T47D (cell line): ENCODE measurements around the gene RANBP3.

Experiments used
- DNase-seq, 2 experiments: peaks; one replicate each; pipeline versions ENCODE4 v3.0.0 to v3.0.0-alpha.2; 2011 to 2012; ENCODE audit warnings: low read depth in 1 of 2, low spot score in 1 of 2
- JUND ChIP-seq: IDR thresholded peaks from 2 replicates; pipeline ENCODE4 v1.6.1; 2012; ENCODE audit warnings: low read depth
- in situ Hi-C: cut with HindIII; loops from 2 replicates; pipeline ENCODE4 v1.10.0; 2016; ENCODE audit warnings: low sequenced_read_pairs, low pct_unique_long_range_greater_than_20kb

Gene RANBP3

DNA sequence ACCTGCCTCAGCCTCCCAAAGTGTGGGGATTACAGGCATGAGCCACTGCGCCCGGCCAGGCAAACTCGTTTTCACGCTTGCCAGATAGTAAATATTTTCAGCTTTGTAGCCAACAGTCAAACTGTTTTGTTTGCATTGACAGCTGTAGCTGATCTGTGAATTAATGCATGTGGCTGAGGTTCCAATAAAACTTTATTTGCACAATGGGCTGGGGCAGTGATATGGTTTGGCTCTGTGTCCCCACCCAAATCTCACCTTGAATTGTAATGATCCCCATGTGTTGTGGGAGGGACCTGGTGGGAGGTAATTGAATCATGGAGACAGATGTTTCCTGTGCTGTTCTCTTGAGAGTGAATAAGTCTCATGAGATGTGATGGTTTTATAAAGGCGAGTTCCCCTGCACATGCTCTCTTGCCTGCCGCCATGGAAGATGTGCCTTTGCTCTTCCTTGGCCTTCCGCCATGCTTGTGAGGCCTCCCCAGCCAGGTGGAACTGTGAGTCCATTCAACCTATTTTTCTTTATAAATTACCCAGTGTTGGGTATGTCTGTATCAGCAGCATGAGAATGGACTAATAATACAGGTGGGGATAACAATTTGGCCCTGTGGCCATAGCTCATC lies 22.4 kb upstream of the RANBP3 start:
- no peak for DNase-seq
- in situ Hi-C loops = no loop called here
- no peak for TF ChIP-seq JUND

DNA sequence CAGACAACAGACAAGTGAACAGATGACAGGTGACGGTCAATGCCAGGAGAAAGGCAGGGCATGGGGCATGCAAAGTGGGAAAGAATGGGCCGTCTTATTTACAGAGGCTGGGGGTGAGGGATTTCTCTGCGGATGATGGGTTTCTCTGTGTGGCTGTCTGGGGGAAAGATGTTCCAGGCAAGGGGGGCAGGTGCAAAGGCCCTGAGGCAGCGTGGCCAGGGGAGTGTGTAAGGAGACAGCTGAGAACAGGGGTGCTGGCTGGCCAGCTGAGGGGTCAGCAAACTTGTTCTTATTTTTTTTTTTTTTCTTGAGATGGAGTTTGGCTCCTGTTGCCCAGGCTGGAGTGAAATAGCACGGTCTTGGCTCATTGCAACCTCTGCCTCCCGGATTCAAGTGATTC lies 21.8 kb upstream of the RANBP3 start:
- no peak for TF ChIP-seq JUND
- no peak for DNase-seq
- in situ Hi-C loops = no loop called here

- no peak for TF ChIP-seq JUND
- in situ Hi-C loops = no loop called here
- no peak for DNase-seq
Measured at GRCh38 chr19:5997371-5997770, 19.4 kb upstream of the RANBP3 start.

DNA sequence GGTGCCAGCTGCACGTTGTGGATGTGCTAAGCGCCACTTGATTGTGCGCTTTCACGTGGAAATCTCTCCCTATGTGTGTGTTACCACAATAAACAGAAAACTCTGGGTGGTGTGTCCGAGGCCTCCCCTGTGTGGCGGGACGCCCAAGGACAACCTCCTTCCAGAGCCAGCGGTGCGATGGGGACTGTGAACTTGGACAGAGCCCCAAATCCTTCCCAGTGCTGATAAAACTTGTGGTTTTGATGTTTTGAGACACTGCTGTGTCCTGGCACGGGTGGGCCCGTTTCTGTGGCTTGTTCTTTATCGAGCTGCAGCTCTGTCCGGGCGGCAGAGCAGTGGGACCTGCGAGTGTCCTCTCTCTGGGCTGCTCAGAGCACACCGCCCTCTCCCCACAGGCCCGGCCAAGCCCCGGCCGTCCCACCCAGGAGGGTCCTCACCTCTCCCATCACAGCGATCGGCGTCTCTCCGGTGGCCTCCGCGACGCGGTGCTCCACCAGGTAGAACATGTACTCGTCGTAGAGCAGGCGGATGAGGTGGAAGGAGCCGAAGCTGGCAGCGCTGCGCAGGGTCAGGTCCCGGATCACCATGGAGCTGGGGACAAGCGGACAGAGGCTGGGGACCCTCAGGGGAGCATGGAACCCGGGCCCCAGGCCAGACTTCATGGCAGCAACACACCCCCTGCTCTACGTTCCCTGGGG lies 18.8 kb upstream of the RANBP3 start:
- in situ Hi-C loops = no loop called here
- no peak for DNase-seq
- no peak for TF ChIP-seq JUND

DNA sequence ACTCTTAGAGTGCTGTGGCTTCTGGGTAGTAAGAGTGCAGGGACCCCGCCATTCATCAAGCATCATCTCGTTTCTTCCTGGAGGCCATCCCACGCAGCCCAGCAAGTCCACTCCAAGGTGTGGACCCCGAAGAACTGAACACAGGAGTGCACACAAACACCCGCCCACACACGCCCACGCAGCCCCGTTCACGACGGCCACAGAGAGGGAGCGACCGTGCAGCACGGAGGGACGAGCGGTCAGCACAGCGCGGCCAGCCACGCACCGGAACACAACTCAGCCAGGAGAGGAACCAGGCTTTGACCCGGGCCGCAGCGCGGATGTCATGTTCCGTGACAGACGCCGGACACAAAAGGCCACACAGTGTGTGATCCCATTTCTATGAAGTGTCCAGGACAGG lies 18.2 kb upstream of the RANBP3 start:
- TF ChIP-seq JUND = no peak
- in situ Hi-C loops = no loop called here
- DNase-seq = no peak

- in situ Hi-C loops = no loop called here
- TF ChIP-seq JUND = no peak
- DNase-seq = no peak
Measured at GRCh38 chr19:5995606-5996005, 17.7 kb upstream of the RANBP3 start.

DNA sequence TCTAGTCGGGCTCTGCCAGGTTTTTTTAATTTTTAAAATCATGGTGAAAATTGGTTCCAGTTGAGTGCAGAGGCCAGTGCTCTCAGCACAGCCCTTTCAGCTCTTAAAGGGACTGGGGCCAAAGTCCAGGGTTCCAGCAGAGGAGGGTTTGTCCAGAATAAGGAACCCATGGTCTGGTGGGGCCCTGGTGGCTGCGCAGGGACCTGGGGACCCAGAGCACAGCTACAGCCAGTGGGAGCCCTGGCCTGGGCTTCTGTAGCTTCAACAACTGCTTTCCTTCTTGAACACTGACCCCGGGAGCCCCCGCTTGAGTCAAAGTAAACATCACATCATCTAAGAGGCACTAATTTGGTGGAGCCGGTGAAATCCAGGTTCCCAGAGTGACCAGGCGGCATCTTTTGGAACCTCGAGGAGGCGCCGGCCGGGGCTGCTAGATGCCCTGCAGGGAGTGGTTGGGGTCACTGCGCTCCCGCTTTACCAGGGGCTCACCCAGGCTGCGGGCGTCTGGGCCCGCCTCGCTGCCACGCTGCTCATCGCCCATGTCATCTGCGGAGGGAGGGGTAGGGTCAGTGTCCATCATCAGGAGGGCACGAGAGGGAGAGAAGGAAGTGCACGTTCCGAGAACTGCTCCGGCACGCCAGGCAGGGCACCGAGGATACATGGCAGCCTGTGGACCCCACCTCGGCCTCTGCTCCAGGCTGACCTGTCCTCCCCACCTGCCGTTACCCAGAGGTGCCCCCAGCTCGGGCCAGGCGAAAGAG lies 16.6 kb upstream of the RANBP3 start:
- TF ChIP-seq JUND = no peak
- no peak for DNase-seq
- in situ Hi-C loops = no loop called here

DNA sequence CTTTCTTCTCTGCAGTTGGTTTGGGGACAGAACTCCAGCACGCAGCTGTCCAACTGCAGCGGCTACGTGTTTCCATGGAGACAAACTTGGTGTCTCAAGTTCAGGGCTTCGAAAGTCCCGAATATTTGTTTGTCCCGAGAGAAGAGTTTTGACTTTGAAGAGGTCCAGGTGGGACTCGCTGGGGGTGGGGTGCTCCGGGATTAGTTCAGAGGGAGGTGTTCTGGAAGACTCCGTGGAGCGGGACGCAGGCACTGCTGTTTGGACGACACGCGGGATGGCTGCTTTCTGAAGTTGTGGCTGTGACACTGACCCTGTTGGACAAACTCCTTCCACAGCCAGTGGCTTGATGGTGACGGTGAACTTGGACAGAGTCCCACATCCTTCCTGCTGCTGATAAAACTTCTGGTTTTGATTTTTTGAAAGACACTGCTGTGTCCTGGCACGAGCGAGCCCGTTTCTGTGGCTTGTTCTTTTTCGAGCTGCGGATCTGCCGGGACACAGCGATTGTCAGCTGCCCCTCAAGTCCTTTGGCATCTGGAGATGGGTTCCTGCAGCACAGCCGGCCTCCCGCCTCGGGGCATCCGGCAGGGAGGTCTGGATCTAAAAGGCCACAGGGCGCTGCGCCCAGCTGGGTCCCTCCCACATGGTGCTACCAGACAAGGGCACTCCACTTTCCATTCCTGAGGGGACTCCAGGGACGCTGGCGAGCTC lies 15.9 kb upstream of the RANBP3 start:
- TF ChIP-seq JUND = no peak
- no peak for DNase-seq
- in situ Hi-C loops = no loop called here

DNA sequence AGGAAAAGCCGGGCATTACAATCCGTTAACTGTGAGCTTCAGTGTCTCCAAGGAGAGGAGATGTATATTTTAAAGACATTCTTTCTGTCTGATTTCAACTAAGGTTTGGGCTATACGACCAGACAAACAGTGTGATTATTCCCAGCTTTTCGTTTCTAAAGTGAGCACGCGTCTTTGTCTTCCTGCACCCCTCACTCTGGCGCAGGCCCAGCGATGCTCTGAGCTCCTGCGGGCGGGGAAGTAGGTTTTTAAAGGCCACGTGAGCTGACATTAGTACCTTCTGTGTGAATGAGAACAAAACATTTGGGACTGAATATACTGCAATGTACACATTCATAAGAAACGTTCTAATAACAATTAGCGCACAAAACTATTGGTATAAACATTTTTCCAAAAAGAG lies 15.3 kb upstream of the RANBP3 start:
- in situ Hi-C loops = no loop called here
- no peak for TF ChIP-seq JUND

GRCh38 chr19:5992756-5993155 lies 14.8 kb upstream of the RANBP3 start:
- TF ChIP-seq JUND = no peak
- in situ Hi-C loops = no loop called here

More for the DNA sequence above, 15.3 kb upstream of the RANBP3 start:
- no peak for DNase-seq

DNA sequence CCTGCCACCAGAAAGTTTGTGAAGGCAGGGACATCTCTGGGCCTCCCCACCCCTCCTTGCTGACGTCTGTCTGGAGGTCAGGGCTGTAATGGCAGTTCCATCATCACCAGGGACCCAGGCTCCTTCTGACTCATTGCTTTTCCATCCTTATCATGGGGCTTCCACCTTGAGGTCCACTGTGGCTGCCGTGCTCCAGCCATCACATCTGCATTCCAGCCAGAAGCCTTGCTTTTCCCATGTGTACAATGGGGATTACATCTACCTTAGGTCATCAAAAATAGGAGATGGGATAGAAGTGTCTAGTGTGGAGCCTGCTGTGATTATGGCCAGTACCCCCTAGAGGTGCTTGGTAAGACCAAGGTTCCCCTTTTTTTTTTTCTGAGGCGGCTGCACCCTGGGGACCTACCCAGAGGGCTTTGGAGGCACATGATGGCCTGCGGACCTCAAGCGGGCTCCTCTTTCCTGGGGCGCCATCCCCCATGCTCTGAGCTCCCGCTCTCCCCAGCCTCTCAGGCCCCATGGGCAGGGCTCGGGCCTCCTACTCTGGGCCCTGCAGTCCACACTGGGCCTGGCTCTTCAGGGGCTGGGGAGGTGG lies 13.4 kb upstream of the RANBP3 start:
- in situ Hi-C loops = no loop called here
- no peak for TF ChIP-seq JUND
- no peak for DNase-seq

More at GRCh38 chr19:5992756-5993155, 14.8 kb upstream of the RANBP3 start:
- no peak for DNase-seq

- in situ Hi-C loops = no loop called here
- TF ChIP-seq JUND = no peak
- no peak for DNase-seq
Measured at GRCh38 chr19:5990289-5990797, 12.4 kb upstream of the RANBP3 start.
